NCI-H2029 treated with DMSO at 0.1 percent for 48 hours (cell line): ENCODE measurements around the gene RAMP3.

Experiments
- DNase-seq: peaks from one replicate; lab custom pipeline; 2025; lab: John Stamatoyannopoulos, UW

The RAMP3 gene

GRCh38 chr7:45180084-45180986, 22.7 kb downstream of the RAMP3 start:
- no peak for DNase-seq

- no peak for DNase-seq
Observed at GRCh38 chr7:45181286-45181960, 23.8 kb downstream of the RAMP3 start.

GRCh38 chr7:45181991-45182855, 24.6 kb downstream of the RAMP3 start:
- no peak for DNase-seq

GRCh38 chr7:45182856-45183710, 25.5 kb downstream of the RAMP3 start:
- DNase-seq: no peak

- DNase-seq: no peak
Observed at GRCh38 chr7:45183711-45184210, 26.2 kb downstream of the RAMP3 start.

- DNase-seq: no peak
Observed at GRCh38 chr7:45184326-45185027, 26.9 kb downstream of the RAMP3 start.

GRCh38 chr7:45185028-45185863, 27.7 kb downstream of the RAMP3 start:
- DNase-seq: no peak

GRCh38 chr7:45185864-45186250, 28.3 kb downstream of the RAMP3 start:
- no peak for DNase-seq

GRCh38 chr7:45186261-45186813, 28.7 kb downstream of the RAMP3 start:
- no peak for DNase-seq

- no peak for DNase-seq
Observed at GRCh38 chr7:45187089-45187945, 29.7 kb downstream of the RAMP3 start.

- DNase-seq: no peak
Observed at GRCh38 chr7:45187946-45188411, 30.4 kb downstream of the RAMP3 start.

- no peak for DNase-seq
Observed at GRCh38 chr7:45188736-45189135, 31.1 kb downstream of the RAMP3 start.

GRCh38 chr7:45189151-45189970, 31.8 kb downstream of the RAMP3 start:
- DNase-seq: no peak

GRCh38 chr7:45190406-45191165, 33.0 kb downstream of the RAMP3 start:
- no peak for DNase-seq

GRCh38 chr7:45191396-45191795, 33.8 kb downstream of the RAMP3 start:
- no peak for DNase-seq

GRCh38 chr7:45192621-45193041, 35.0 kb downstream of the RAMP3 start:
- DNase-seq: no peak

- DNase-seq: no peak
Observed at GRCh38 chr7:45193828-45194227, 36.2 kb downstream of the RAMP3 start.
